GM12872 (cell line): ENCODE measurements around the gene CPNE9.

Experiments used
- CTCF ChIP-seq: IDR thresholded peaks from 3 replicates; pipeline ENCODE4 v1.5.1; 2011; ENCODE audit warnings: low read depth, mild to moderate bottlenecking, low read length, moderate library complexity; ENCODE audit not compliant: insufficient read depth

CPNE9 gene

GRCh38 chr3:9695746-9696145 lies 7.9 kb upstream of the CPNE9 start:
- no peak for TF ChIP-seq CTCF

- no peak for TF ChIP-seq CTCF
Measured at GRCh38 chr3:9696480-9697220, 7.0 kb upstream of the CPNE9 start.

- TF ChIP-seq CTCF, result no peak
Measured at GRCh38 chr3:9697892-9698291, 5.7 kb upstream of the CPNE9 start.

- TF ChIP-seq CTCF, result no peak
Measured at GRCh38 chr3:9698293-9698692, 5.3 kb upstream of the CPNE9 start.

GRCh38 chr3:9700536-9700935 lies 3.1 kb upstream of the CPNE9 start:
- TF ChIP-seq CTCF, result no peak

GRCh38 chr3:9701006-9701405 lies 2.6 kb upstream of the CPNE9 start:
- no peak for TF ChIP-seq CTCF

GRCh38 chr3:9701711-9702110 lies 1.9 kb upstream of the CPNE9 start:
- TF ChIP-seq CTCF, result no peak
